ENCODE data around the gene CBLB. TPM values are rescaled to one million over a fixed set of nuclear protein-coding genes. Genes with fewer than 3 reads are reported as not detected.
A peak's percentile ranks its signal among the peaks of the same experiment; 100 is the strongest.

The CBLB gene
- total and polyA plus RNA-seq, 9 donors = 19.5 to 31.4 (median 21.0) TPM

DNA sequence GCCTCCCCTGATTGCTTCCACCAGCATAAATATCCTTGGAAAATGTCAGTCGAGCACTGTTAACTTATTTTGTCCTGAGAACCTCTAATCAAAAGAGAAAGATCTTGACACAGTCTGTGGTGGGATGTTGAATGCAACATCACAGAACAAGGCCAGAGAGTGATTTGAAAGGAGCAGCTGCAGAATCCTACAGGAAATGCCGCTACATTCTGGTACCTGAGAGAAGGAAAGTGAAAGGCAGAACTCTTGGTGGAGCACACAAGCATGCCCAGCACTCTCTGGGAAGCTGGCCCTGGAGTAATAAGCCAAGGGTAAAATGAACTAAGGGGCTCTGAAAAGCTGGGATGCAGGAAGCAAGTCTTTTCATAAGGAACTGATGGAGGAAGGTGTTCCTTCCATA, 75.8 kb downstream of the CBLB start:
- Histone ChIP-seq H3K9me3 (replicated peaks; ENCODE audit: control insufficient read depth, low read depth, low read length) (peaks cover 3% of the 10 kb centered on the region), H3K27ac (ENCODE audit: low read length) (no peak overlapping the region), H3K4me1 (ENCODE audit: control insufficient read depth, insufficient read depth, low read length) (peaks cover 12% of the 10 kb centered on the region), H3K4me3 (ENCODE audit: low read length) (no peak overlapping the region), H3K36me3 (ENCODE audit: control insufficient read depth, insufficient read depth, low read length) (peaks cover 2% of the 10 kb centered on the region), H3K27me3 (ENCODE audit: control insufficient read depth, insufficient read depth, low read length) (no peaks in the 10 kb centered on the region)
- 60% methylated on average over 1 of the region's 2 CpGs for WGBS (ENCODE audit: insufficient coverage)
- DNase-seq = peak; percentile 16

- no peaks in the 10 kb centered on the region for H3K27me3 ChIP-seq (ENCODE audit: control insufficient read depth, insufficient read depth, low read length)
- peaks cover 12% of the 10 kb centered on the region for H3K4me1 ChIP-seq (ENCODE audit: control insufficient read depth, insufficient read depth, low read length)
- H3K27ac ChIP-seq (ENCODE audit: low read length) = peak overlapping the region; percentile 26
- peak; percentile 87 for DNase-seq
- peaks cover 3% of the 10 kb centered on the region for H3K9me3 ChIP-seq (replicated peaks; ENCODE audit: control insufficient read depth, low read depth, low read length)
- 45% methylated on average over 4 of the region's 6 CpGs for WGBS (ENCODE audit: insufficient coverage)
- H3K36me3 ChIP-seq (ENCODE audit: control insufficient read depth, insufficient read depth, low read length) = peaks cover 2% of the 10 kb centered on the region
- H3K4me3 ChIP-seq (ENCODE audit: low read length) = no peak overlapping the region
Observed at GRCh38 chr3:105791919-105792786, 76.7 kb downstream of the CBLB start.

GRCh38 chr3:105791131-105791530, 77.7 kb downstream of the CBLB start:
- Histone ChIP-seq H3K4me3 (ENCODE audit: low read length) (no peak overlapping the region), H3K27ac (ENCODE audit: low read length) (peak overlapping the region; percentile 5), H3K9me3 (replicated peaks; ENCODE audit: control insufficient read depth, low read depth, low read length) (peaks cover 2% of the 10 kb centered on the region), H3K27me3 (ENCODE audit: control insufficient read depth, insufficient read depth, low read length) (no peaks in the 10 kb centered on the region), H3K4me1 (ENCODE audit: control insufficient read depth, insufficient read depth, low read length) (peaks cover 12% of the 10 kb centered on the region), H3K36me3 (ENCODE audit: control insufficient read depth, insufficient read depth, low read length) (peaks cover 2% of the 10 kb centered on the region)
- peak; percentile 90 for DNase-seq
- no CpG with 5 or more reads among the region's 4 CpGs for WGBS (ENCODE audit: insufficient coverage)

- DNase-seq = peak; percentile 33
- Histone ChIP-seq H3K36me3 (ENCODE audit: control insufficient read depth, insufficient read depth, low read length) (peaks cover 2% of the 10 kb centered on the region), H3K27ac (ENCODE audit: low read length) (peak overlapping the region; percentile 5), H3K9me3 (replicated peaks; ENCODE audit: control insufficient read depth, low read depth, low read length) (no peaks in the 10 kb centered on the region), H3K4me3 (ENCODE audit: low read length) (no peak overlapping the region), H3K4me1 (ENCODE audit: control insufficient read depth, insufficient read depth, low read length) (peaks cover 12% of the 10 kb centered on the region), H3K27me3 (ENCODE audit: control insufficient read depth, insufficient read depth, low read length) (no peaks in the 10 kb centered on the region)
- WGBS (ENCODE audit: insufficient coverage) = 78% methylated on average over 1 of the region's 2 CpGs
Observed at GRCh38 chr3:105790534-105790933, 78.3 kb downstream of the CBLB start.

- Histone ChIP-seq H3K9me3 (replicated peaks; ENCODE audit: control insufficient read depth, low read depth, low read length) (no peaks in the 10 kb centered on the region), H3K4me1 (ENCODE audit: control insufficient read depth, insufficient read depth, low read length) (peaks cover 12% of the 10 kb centered on the region), H3K4me3 (ENCODE audit: low read length) (no peak overlapping the region), H3K27ac (ENCODE audit: low read length) (no peak overlapping the region), H3K36me3 (ENCODE audit: control insufficient read depth, insufficient read depth, low read length) (peaks cover 2% of the 10 kb centered on the region), H3K27me3 (ENCODE audit: control insufficient read depth, insufficient read depth, low read length) (no peaks in the 10 kb centered on the region)
- no CpG with 5 or more reads among the region's 3 CpGs for WGBS (ENCODE audit: insufficient coverage)
- peak; percentile 10 for DNase-seq
Observed at GRCh38 chr3:105788593-105788992, 80.2 kb downstream of the CBLB start.

- no peak overlapping the region for H3K4me3 ChIP-seq (ENCODE audit: low read length)
- H3K9me3 ChIP-seq (replicated peaks; ENCODE audit: control insufficient read depth, low read depth, low read length) = no peaks in the 10 kb centered on the region
- peaks cover 8% of the 10 kb centered on the region for H3K4me1 ChIP-seq (ENCODE audit: control insufficient read depth, insufficient read depth, low read length)
- no peaks in the 10 kb centered on the region for H3K27me3 ChIP-seq (ENCODE audit: control insufficient read depth, insufficient read depth, low read length)
- WGBS (ENCODE audit: insufficient coverage) = no CpG with 5 or more reads among the region's 2 CpGs
- no peak for DNase-seq
- H3K36me3 ChIP-seq (ENCODE audit: control insufficient read depth, insufficient read depth, low read length) = peaks cover 2% of the 10 kb centered on the region
- H3K27ac ChIP-seq (ENCODE audit: low read length) = no peak overlapping the region
Observed at GRCh38 chr3:105787453-105787852, 81.4 kb downstream of the CBLB start.

GRCh38 chr3:105786990-105787389, 81.8 kb downstream of the CBLB start:
- Histone ChIP-seq H3K27me3 (ENCODE audit: control insufficient read depth, insufficient read depth, low read length) (no peaks in the 10 kb centered on the region), H3K4me1 (ENCODE audit: control insufficient read depth, insufficient read depth, low read length) (peaks cover 4% of the 10 kb centered on the region), H3K9me3 (replicated peaks; ENCODE audit: control insufficient read depth, low read depth, low read length) (no peaks in the 10 kb centered on the region), H3K27ac (ENCODE audit: low read length) (no peak overlapping the region), H3K4me3 (ENCODE audit: low read length) (no peak overlapping the region), H3K36me3 (ENCODE audit: control insufficient read depth, insufficient read depth, low read length) (peaks cover 2% of the 10 kb centered on the region)
- WGBS (ENCODE audit: insufficient coverage) = no CpG with 5 or more reads among the region's 1 CpG
- DNase-seq = no peak

DNA sequence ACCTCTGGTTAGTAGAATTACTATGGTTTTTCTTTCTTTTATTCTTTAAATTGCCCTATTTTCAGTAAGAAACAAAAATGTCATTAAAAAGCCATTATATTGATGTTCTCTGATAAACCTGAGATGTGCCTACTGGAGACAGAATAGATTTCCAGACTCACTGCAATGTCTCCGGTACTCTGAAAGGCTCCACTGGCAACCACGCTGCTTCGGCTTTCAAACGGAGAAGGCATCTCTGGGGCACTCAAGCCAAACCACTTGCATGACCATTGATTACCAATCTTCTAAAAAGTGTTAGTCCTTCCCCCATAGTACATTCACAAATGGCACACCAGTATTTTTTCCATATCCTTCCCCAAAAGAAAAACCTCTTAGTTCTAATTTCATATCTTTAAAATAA, 82.6 kb downstream of the CBLB start:
- H3K36me3 ChIP-seq (ENCODE audit: control insufficient read depth, insufficient read depth, low read length) = peaks cover 2% of the 10 kb centered on the region
- H3K27me3 ChIP-seq (ENCODE audit: control insufficient read depth, insufficient read depth, low read length) = no peaks in the 10 kb centered on the region
- H3K27ac ChIP-seq (ENCODE audit: low read length) = no peak overlapping the region
- H3K4me3 ChIP-seq (ENCODE audit: low read length) = no peak overlapping the region
- no peak for DNase-seq
- 97% methylated on average over 4 of the region's 4 CpGs for WGBS (ENCODE audit: insufficient coverage)
- H3K4me1 ChIP-seq (ENCODE audit: control insufficient read depth, insufficient read depth, low read length) = peaks cover 4% of the 10 kb centered on the region
- no peaks in the 10 kb centered on the region for H3K9me3 ChIP-seq (replicated peaks; ENCODE audit: control insufficient read depth, low read depth, low read length)

- Histone ChIP-seq H3K36me3 (ENCODE audit: control insufficient read depth, insufficient read depth, low read length) (peaks cover 2% of the 10 kb centered on the region), H3K27ac (ENCODE audit: low read length) (no peak overlapping the region), H3K27me3 (ENCODE audit: control insufficient read depth, insufficient read depth, low read length) (no peaks in the 10 kb centered on the region), H3K4me1 (ENCODE audit: control insufficient read depth, insufficient read depth, low read length) (peaks cover 4% of the 10 kb centered on the region), H3K4me3 (ENCODE audit: low read length) (no peak overlapping the region), H3K9me3 (replicated peaks; ENCODE audit: control insufficient read depth, low read depth, low read length) (no peaks in the 10 kb centered on the region)
- WGBS (ENCODE audit: insufficient coverage) = no CpG with 5 or more reads among the region's 3 CpGs
- DNase-seq = no peak
Observed at GRCh38 chr3:105785803-105786202, 83.0 kb downstream of the CBLB start.

GRCh38 chr3:105783631-105784030, 85.2 kb downstream of the CBLB start:
- no peaks in the 10 kb centered on the region for H3K9me3 ChIP-seq (replicated peaks; ENCODE audit: control insufficient read depth, low read depth, low read length)
- no peaks in the 10 kb centered on the region for H3K27me3 ChIP-seq (ENCODE audit: control insufficient read depth, insufficient read depth, low read length)
- H3K4me1 ChIP-seq (ENCODE audit: control insufficient read depth, insufficient read depth, low read length) = no peaks in the 10 kb centered on the region
- H3K27ac ChIP-seq (ENCODE audit: low read length) = no peak overlapping the region
- DNase-seq = no peak
- no peaks in the 10 kb centered on the region for H3K36me3 ChIP-seq (ENCODE audit: control insufficient read depth, insufficient read depth, low read length)
- no peak overlapping the region for H3K4me3 ChIP-seq (ENCODE audit: low read length)

Data from muscle of leg (tissue), 11 donors.